Hepatocyte (in vitro differentiated cells): ENCODE measurements around the gene DGKG. TPM values are rescaled to one million over a fixed set of nuclear protein-coding genes. Genes with fewer than 3 reads are reported as not detected.

ENCODE experiments used
- DNase-seq: peaks from one replicate; pipeline ENCODE4 v3.0.0-alpha.2; 2016; ENCODE audit warnings: low spot score
- H2AFZ ChIP-seq: fragments of 200-600 bp; sonication (generic); 2 replicates; pipeline ENCODE4 v1.6.0; 2016; ENCODE audit warnings: antibody characterized with exemption, mild to moderate bottlenecking
- H3K27ac ChIP-seq: fragments of 200-600 bp; sonication (generic); 2 replicates; pipeline ENCODE4 v1.5.1; 2016; ENCODE audit warnings: mild to moderate bottlenecking
- H3K27me3 ChIP-seq: fragments of 200-600 bp; sonication (generic); 2 replicates; pipeline ENCODE4 v1.6.1; 2016
- H3K36me3 ChIP-seq: fragments of 200-600 bp; sonication (generic); replicated peaks from 2 replicates; pipeline ENCODE4 v1.5.1; 2016; ENCODE audit warnings: low read depth; ENCODE audit not compliant: insufficient read depth
- H3K4me1 ChIP-seq: fragments of 200-600 bp; sonication (generic); 2 replicates; pipeline ENCODE4 v1.5.1; 2016; ENCODE audit warnings: mild to moderate bottlenecking, moderate library complexity; ENCODE audit not compliant: insufficient read depth
- H3K4me2 ChIP-seq: fragments of 200-600 bp; sonication (generic); 2 replicates; pipeline ENCODE4 v1.6.0; 2016
- H3K4me3 ChIP-seq: fragments of 200-600 bp; sonication (generic); 2 replicates; pipeline ENCODE4 v1.5.1; 2016; ENCODE audit warnings: mild to moderate bottlenecking
- H3K79me2 ChIP-seq: fragments of 200-600 bp; sonication (generic); 2 replicates; pipeline ENCODE4 v1.6.0; 2017; ENCODE audit warnings: mild to moderate bottlenecking
- H3K9me2 ChIP-seq: fragments of 200-600 bp; sonication (generic); replicated peaks from 2 replicates; pipeline ENCODE4 v1.6.0; 2017; ENCODE audit warnings: mild to moderate bottlenecking; ENCODE audit not compliant: insufficient read depth
- H3K9me3 ChIP-seq: fragments of 200-600 bp; sonication (generic); 2 replicates; pipeline ENCODE4 v1.5.1; 2016; ENCODE audit warnings: low read depth, mild to moderate bottlenecking
- H4K20me1 ChIP-seq: fragments of 200-600 bp; sonication (generic); 2 replicates; pipeline ENCODE4 v1.6.0; 2016; ENCODE audit warnings: mild to moderate bottlenecking; ENCODE audit not compliant: insufficient read depth, poor library complexity, severe bottlenecking
- CTCF ChIP-seq: fragments of 200-600 bp; sonication (generic); IDR thresholded peaks from 2 replicates; pipeline ENCODE4 v1.5.1; 2016; ENCODE audit warnings: antibody characterized with exemption, mild to moderate bottlenecking; ENCODE audit not compliant: poor library complexity
- EZH2 ChIP-seq: fragments of 200-600 bp; sonication (generic); IDR thresholded peaks from 2 replicates; pipeline ENCODE4 v1.6.1; 2016; ENCODE audit warnings: antibody characterized with exemption, mild to moderate bottlenecking, borderline replicate concordance
- EZH2phosphoT487 ChIP-seq: fragments of 200-600 bp; sonication (generic); IDR thresholded peaks from one replicate; pipeline ENCODE4 v1.6.1; 2018; ENCODE audit warnings: antibody characterized with exemption, mild to moderate bottlenecking, low read depth, moderate library complexity; ENCODE audit not compliant: unreplicated experiment, severe bottlenecking
- WGBS: methylation state at CpG from one replicate; pipeline ENCODE4 v1.1.6; 2016; ENCODE audit warnings: low lambda C conversion rate; ENCODE audit errors: missing lambda C conversion rate; 5-methylcytosine and 5-hydroxymethylcytosine counted together
- polyA plus RNA-seq: library from polyadenylated mRNA; unstranded; fragments of >200 nt; fragmentation: Nextera tagmentation; extraction: Ambion mirVana; gene quantifications from 2 replicates; pipeline ENCODE4 v1.2.1, GENCODE V29; 2016
- total RNA-seq: library from RNA; depleted of rRNA; stranded (reverse); fragments of >200 nt; gene quantifications from 2 replicates; pipeline ENCODE4 v1.2.3, GENCODE V29; 2014

DGKG gene
- total and polyA plus RNA-seq, 2 experiments from 2014 or later = not detected

- DNase-seq = no peak
- no peak overlapping the region for H3K4me3 ChIP-seq
- no peak overlapping the region for H2AFZ ChIP-seq
- H3K27ac ChIP-seq = no peak overlapping the region
- H3K4me1 ChIP-seq = no peaks in the 10 kb centered on the region
- no peaks in the 10 kb centered on the region for H3K36me3 ChIP-seq
- 92% methylated on average over 3 of the region's 3 CpGs for WGBS
- H3K9me2 ChIP-seq = no peaks in the 10 kb centered on the region
- no peaks in the 10 kb centered on the region for H3K79me2 ChIP-seq
- no peaks in the 10 kb centered on the region for H3K9me3 ChIP-seq
- no peak for TF ChIP-seq EZH2phosphoT487
- TF ChIP-seq CTCF = no peak
- H3K27me3 ChIP-seq = peaks cover 9% of the 10 kb centered on the region
- no peaks in the 10 kb centered on the region for H4K20me1 ChIP-seq
- H3K4me2 ChIP-seq = no peak overlapping the region
Measured at GRCh38 chr3:186321746-186322145, 40.3 kb downstream of the DGKG start.

- Histone ChIP-seq H3K27me3 (peaks cover 9% of the 10 kb centered on the region), H3K9me2 (no peaks in the 10 kb centered on the region), H3K79me2 (no peaks in the 10 kb centered on the region), H4K20me1 (no peaks in the 10 kb centered on the region), H3K4me1 (no peaks in the 10 kb centered on the region), H3K4me3 (no peak overlapping the region), H3K4me2 (no peak overlapping the region), H3K27ac (no peak overlapping the region), H3K9me3 (no peaks in the 10 kb centered on the region), H2AFZ (no peak overlapping the region), H3K36me3 (no peaks in the 10 kb centered on the region)
- no peak for TF ChIP-seq EZH2phosphoT487
- no peak for TF ChIP-seq CTCF
- TF ChIP-seq EZH2 = no peak
- WGBS = 67% methylated on average over 4 of the region's 4 CpGs
- no peak for DNase-seq
Measured at GRCh38 chr3:186320862-186321568, 41.0 kb downstream of the DGKG start.

DNA sequence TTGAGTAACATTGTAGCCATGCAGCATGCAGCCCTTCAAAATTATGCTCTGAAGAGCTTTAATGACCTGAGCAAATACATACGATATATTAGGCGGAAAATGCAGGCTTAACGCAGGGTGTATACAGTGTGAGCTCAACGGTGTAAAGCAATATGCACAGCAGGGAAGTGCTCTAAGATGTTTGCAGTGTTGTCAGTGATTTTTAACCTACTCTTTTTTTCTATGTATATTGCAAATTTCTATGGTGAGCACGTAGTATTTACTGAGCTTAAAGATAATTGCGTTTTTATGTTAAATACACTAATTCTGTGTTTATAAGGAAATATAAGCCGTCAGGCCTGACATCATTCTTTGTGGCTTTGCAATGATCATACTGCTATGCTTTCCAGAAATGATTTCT is 42.1 kb downstream of the DGKG start:
- Histone ChIP-seq H3K9me3 (no peaks in the 10 kb centered on the region), H3K79me2 (no peaks in the 10 kb centered on the region), H3K4me2 (no peak overlapping the region), H3K36me3 (no peaks in the 10 kb centered on the region), H3K27me3 (peaks cover 8% of the 10 kb centered on the region), H3K4me1 (no peaks in the 10 kb centered on the region), H2AFZ (no peak overlapping the region), H3K4me3 (no peak overlapping the region), H3K27ac (no peak overlapping the region), H4K20me1 (no peaks in the 10 kb centered on the region), H3K9me2 (no peaks in the 10 kb centered on the region)
- no peak for DNase-seq
- TF ChIP-seq CTCF (no peak), EZH2 (no peak), EZH2phosphoT487 (no peak)
- 82% methylated on average over 7 of the region's 7 CpGs for WGBS

DNA sequence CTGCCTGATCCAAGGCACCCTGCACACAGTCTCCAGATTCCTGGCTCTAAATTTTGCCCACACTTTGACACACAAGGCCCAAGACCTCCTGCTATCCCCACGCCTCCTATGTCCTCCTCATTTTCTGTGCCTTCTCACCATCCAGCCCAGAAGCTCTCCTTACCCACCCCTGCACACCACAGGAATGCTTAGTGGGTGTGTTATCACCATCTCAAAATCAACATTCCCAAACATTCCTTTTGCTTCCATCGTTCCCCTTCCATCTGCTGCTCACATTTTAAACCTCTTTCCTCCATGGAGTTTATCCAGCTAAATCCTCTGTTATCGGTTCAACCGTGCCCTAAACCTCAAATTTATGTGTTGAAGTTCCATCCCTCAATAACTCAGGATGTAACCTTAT is 43.9 kb downstream of the DGKG start:
- Histone ChIP-seq H3K27ac (no peak overlapping the region), H3K4me1 (no peaks in the 10 kb centered on the region), H3K9me2 (no peaks in the 10 kb centered on the region), H4K20me1 (no peaks in the 10 kb centered on the region), H2AFZ (no peak overlapping the region), H3K27me3 (no peaks in the 10 kb centered on the region), H3K4me3 (no peak overlapping the region), H3K4me2 (no peak overlapping the region), H3K79me2 (no peaks in the 10 kb centered on the region), H3K9me3 (no peaks in the 10 kb centered on the region), H3K36me3 (no peaks in the 10 kb centered on the region)
- no peak for DNase-seq
- 44% methylated on average over 4 of the region's 4 CpGs for WGBS
- TF ChIP-seq EZH2 (no peak), EZH2phosphoT487 (no peak), CTCF (no peak)
